D341Med (cell line): ENCODE results near the gene LCMT1.

Experiments
- DNase-seq: peaks from one replicate; pipeline ENCODE4 v3.0.0; 2012; ENCODE audit warnings: low spot score

Gene LCMT1

DNA sequence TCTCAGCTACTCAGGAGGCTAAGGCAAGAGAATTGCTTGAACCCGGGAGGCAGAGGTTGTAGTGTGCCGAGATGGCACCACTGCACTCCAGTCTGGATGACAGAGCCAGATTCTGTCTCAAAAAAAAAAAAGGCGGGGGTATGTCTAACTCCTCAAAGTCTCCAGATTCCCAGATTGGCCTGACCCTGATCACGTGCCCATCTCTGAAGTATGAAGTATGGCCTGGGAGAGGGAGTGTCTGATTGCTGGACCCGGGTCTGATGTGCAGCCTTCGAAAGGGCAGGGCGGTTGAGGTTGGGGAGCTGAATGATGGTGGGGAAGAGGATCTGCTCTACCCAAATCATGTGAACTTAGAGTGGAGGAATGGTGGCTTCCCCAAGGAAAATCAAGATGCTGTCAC lies 87.9 kb downstream of the LCMT1 start:
- no peak for DNase-seq

DNA sequence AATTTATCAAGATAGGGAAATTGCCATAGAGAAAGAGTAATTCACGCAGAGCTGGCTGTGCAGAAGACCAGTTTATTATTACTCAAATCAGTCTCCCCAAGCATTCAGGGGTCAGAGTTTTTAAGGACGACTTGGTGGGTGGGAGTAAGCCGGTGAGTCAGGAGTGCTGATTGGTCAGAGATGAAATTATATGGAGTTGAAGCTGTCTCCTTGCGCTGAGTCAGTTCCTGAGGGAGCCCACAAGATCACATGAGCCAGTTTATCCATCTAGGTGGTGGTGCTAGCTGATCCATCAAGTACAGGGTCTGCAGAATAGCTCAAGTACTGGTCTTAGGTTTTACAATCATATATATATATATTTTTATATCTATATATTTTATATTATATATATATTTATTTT lies 99.2 kb downstream of the LCMT1 start:
- DNase-seq = no peak

DNA sequence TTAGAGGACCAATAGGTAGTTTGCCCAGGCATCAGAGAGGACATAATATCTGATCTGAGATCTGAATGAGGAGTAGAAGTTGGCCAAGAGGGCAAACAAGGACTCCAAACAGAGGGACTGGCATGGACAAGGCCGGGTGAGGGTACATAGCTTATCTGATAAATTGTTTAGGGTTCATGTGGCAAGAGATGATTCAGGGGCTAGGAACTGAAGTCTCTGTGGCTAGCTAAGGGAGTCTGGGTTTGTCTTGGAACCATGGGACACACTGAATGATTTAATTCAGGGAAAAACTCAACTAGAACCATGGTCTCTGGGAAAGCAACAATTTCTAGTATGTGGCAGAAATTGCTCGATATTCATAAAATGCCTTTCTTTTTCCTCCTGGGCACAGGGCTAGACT lies 101.1 kb downstream of the LCMT1 start:
- DNase-seq = no peak

DNA sequence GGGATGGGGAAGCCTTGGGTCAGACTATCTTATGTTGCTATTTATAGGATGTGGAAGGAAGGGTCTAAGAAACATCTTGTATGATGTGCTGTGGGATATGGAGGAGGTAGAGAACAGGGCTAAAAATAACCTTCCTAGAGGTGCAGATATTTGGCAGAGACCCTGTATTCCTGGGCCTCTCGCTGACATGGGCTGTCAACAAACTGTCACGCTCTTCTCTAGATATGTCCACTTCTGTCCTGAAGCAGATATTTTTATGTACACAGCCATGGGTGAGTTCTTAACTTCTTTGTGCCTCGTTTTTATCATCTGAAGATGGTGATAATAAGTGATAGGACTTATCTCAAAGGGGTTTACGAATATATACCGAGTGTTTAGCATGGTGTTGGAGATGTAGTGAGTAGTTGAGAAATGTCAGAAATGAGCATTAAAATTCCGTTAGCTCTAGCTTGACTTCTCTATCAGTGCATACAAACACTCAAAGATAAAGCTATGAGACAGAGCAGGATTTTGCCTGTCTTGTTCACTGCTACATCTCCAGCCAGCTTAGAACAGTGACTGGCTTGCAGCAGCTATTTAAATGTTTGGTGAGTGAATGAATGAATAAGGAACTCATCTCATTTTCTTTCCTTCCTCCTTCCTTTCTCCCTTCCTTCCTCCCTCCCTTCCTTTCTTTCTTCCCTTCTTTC lies 102.3 kb downstream of the LCMT1 start:
- DNase-seq = no peak

GRCh38 chr16:25217112-25217511 lies 105.6 kb downstream of the LCMT1 start:
- DNase-seq = no peak

- DNase-seq = no peak
These were observed 106.4 kb downstream of the LCMT1 start for GRCh38 chr16:25217921-25218320.

DNA sequence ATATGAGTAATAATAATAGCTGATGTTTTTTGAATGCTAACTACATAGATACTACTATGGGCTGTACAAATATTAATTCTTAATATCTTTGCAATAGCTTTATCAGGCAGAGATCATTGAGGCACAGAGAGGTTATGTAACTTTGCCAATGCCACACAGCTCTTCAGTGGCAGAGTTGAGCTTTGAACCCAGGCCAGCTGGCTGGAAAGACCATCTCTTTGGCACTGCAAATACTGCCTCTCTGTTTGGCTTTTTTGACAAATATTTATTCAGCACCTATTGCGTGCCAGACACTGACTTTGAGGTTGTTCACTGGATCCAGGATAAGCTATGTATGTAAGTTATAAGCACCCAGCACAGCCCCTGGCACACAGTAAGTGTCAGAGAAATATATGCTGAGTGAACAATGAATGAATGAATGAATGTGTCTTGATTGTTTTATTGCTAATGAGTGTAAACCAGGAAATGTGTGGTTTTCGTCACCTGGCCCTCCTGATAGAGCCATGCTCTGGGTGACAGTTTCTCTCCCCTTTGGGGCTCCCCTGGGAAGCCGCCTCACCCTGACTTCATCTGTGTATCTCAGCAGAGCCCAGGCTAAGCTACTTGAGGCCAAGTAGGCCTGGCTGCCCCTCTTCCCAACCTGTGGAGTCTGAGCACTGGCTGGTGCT lies 107.7 kb downstream of the LCMT1 start:
- DNase-seq = no peak

DNA sequence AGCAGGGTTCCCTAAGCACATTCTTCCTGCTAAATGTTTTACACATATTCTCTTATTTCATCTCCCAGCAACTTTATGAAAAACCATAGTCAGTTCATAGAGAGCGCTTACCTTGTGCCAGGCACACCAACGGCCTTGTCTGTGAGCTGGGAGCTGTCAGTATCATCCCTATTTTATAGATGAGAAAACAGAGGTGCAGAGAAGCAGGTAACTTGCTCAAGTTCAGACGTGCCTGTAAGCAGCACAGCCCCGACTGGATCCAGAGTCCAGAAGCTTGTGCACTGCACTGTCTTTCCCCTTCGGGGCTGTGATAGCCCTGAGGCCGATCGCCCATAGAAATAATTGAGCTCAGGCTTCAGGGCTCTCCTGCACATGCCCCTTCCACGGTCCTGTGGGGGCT lies 111.4 kb downstream of the LCMT1 start:
- no peak for DNase-seq

- no peak for DNase-seq
These were observed 112.4 kb downstream of the LCMT1 start for GRCh38 chr16:25223964-25224363.

DNA sequence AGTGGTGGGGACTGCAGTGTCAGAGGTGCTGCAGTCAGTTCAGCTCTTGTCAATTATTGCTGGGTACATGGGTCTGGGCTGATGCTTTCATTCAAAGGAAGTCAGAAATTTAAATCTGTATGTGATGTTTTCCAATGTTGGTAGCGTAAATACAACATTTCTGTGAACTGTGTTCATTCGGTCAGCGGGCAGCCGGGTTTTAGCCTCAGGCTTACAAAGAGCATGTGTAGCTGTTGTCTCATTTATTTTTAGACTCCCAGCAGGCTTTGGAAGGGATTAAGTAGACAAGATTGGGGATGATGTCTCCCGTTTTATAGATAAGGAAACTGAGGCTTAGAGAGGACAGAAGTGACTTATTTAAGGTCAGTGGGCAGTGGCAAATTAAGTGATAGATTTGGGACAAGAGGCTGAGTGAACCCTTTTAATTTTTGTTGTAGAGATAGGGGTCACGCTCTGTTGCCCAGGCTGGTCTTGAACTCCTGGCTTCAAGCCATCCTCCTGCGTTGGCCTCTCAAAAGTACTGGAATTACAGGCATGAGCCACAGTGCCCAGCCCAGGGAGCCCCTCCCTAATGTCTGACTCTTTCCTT lies 113.3 kb downstream of the LCMT1 start:
- no peak for DNase-seq
